Keratinocyte (primary cell): ENCODE data around the gene NUDT14.

Experiments
- EZH2 ChIP-seq: IDR thresholded peaks from one replicate; pipeline ENCODE4 v1.6.1; 2012; ENCODE audit warnings: inconsistent platforms, mild to moderate bottlenecking, low read length, moderate library complexity
- TF ChIP-seq, protein P1 (sequence below), 3 experiments: IDR thresholded peaks in 1 of 3; conservative IDR thresholded peaks in 1 of 3; optimal IDR thresholded peaks in 1 of 3; 2 replicates in 2 of 3; 3 replicates in 1 of 3; pipeline versions ENCODE3 to v1.5.1; 2011; ENCODE audit warnings: low read length in 3 of 3, mild to moderate bottlenecking in 3 of 3, moderate library complexity in 2 of 3, control low read depth in 1 of 3, inconsistent platforms in 1 of 3; ENCODE audit not compliant: insufficient read depth in 2 of 3; ENCODE audit errors: extremely low read depth in 1 of 3

DNA sequence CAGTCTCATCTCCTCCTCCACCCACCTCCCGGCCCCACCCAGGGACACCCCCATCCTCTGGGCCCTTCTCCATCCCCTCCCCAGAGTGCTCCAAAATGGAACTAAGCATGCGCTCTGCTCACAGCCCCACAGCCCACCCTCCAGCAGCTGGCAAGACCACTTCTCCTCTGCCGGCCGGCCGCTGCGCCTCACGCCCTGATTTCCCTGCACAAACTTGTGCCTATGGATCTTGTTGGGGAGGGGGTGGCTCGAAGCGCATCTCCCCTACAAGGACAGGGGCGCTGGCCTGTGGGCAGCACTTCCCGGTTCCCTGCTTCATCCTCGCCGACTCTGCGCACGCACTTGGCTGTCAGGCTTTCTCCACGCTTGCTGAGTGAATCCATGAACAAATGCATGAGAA is 19.5 kb upstream of the NUDT14 start:
- TF ChIP-seq, protein P1, sequence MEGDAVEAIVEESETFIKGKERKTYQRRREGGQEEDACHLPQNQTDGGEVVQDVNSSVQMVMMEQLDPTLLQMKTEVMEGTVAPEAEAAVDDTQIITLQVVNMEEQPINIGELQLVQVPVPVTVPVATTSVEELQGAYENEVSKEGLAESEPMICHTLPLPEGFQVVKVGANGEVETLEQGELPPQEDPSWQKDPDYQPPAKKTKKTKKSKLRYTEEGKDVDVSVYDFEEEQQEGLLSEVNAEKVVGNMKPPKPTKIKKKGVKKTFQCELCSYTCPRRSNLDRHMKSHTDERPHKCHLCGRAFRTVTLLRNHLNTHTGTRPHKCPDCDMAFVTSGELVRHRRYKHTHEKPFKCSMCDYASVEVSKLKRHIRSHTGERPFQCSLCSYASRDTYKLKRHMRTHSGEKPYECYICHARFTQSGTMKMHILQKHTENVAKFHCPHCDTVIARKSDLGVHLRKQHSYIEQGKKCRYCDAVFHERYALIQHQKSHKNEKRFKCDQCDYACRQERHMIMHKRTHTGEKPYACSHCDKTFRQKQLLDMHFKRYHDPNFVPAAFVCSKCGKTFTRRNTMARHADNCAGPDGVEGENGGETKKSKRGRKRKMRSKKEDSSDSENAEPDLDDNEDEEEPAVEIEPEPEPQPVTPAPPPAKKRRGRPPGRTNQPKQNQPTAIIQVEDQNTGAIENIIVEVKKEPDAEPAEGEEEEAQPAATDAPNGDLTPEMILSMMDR (optimal IDR thresholded peaks at IDR 0.05 in 1 of 3, IDR thresholded peaks at IDR 0.05 in 1 of 3, conservative IDR thresholded peaks at IDR 0.05 in 1 of 3; ENCODE audit: extremely low read depth in 1 of 3, insufficient read depth in 2 of 3, low read length in 3 of 3) = no peak
- TF ChIP-seq EZH2 = no peak
